Hepatocyte (in vitro differentiated cells): ENCODE data around the gene TNNC2.

Experiments
- CTCF ChIP-seq: fragments of 200-600 bp; sonication (generic); IDR thresholded peaks from 2 replicates; pipeline ENCODE4 v1.5.1; 2016; ENCODE audit warnings: antibody characterized with exemption, mild to moderate bottlenecking; ENCODE audit not compliant: poor library complexity
- EZH2 ChIP-seq: fragments of 200-600 bp; sonication (generic); IDR thresholded peaks from 2 replicates; pipeline ENCODE4 v1.6.1; 2016; ENCODE audit warnings: antibody characterized with exemption, mild to moderate bottlenecking, borderline replicate concordance

DNA sequence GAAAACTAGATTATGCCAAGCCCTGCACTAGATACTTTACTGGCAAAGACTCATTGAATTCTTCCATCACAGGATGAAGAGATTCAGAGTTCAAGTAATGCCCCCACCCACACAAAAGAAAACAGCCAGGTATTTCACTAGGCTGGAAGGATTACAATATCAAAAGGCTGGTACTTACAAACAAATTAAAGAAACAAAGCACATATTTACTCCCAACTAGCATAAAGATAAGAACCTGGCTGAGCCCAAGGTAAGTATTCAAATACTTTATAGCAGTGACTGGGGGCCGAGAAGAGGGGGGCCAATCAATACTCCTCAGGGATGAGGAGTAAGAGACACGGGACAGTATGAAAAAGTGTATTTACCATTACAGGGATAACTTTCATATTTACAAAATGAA is 26.4 kb upstream of the TNNC2 start:
- TF ChIP-seq CTCF, result no peak
- no peak for TF ChIP-seq EZH2
